NCI-H2227 (cell line): Measurements from ENCODE around the gene TRMU.

Source experiments
- DNase-seq: peaks from one replicate; lab custom pipeline; 2025; ENCODE audit not compliant: unreplicated experiment; lab: John Stamatoyannopoulos, UW

The TRMU gene

DNA sequence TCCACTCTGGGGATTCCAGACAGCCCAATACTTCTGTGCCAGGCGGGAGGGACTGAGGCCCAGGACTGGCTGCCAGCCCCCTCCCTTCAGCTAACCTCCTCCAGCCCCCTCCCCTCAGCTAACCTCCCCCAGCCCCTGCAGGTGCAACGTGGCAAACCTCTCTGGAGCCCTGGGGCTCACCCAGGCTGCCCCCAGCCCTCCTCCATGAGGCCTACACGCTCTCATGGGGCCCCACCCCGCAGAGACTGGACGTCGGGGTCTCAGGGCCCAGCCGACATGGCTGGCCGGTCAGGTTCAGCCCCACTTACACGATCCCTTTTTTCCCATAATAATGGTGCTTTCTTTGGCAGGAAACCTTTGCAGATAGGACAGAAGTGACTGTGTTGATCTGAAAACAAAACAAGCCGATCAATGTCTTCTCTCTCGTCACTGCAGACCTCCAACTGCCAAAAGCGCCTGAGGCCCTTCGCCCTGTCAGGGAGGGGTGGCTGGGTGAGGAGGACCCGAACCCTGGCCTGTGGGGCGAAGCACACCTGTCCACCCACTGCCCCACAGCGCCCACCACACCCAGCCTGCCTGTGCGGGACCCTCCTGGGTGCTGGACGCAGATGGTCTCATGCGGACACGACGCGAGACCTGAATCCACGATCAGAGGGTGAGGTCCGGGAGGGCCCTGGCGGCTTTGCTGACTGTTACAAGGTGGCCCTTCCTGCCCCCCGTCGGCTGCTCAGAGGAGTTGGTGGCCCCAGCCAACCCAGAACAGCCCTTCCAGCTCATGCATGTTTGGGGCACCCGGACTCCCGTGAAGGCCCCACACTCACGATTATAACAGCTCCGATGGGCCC is 33.6 kb downstream of the TRMU start:
- no peak for DNase-seq

DNA sequence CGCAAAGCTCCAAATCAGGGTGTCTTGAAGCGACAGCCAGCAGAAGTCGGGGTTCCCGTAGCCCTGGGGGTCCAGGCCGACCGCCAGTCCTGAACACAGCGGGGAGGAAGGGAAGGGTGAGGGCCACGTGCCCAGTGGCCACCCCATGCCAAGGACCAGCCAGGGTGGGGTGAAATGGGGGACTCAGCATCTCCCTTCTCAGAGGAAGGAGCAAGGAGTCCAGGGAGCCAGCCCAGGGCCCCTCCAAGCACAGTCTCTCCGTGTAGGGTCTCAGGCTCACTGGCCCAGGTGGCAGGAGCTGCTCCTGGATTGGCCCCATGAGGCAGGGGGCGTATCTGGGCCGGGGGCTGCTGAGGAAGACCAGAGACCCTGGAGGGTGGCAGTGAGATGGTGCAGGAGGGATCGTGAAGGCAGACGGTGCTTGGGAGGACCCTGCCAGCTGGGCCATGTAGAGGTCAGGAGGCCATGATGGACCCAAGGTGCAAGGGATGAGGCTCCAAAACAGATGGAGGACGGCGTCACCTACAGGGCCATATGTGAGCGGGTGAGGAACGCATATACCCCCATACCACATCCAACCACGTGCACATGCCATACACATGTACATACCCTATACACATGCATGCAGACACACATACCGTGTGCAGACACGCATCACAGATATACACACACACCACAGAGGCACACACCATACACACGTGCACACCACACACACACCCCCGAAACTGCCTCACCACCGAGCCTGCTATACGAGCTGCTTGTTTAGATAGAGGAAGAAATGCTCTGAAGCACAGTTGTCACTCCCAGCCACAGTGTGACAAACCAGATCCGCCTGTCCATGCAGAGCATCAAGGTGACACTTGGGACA is 34.4 kb downstream of the TRMU start:
- DNase-seq: no peak

DNA sequence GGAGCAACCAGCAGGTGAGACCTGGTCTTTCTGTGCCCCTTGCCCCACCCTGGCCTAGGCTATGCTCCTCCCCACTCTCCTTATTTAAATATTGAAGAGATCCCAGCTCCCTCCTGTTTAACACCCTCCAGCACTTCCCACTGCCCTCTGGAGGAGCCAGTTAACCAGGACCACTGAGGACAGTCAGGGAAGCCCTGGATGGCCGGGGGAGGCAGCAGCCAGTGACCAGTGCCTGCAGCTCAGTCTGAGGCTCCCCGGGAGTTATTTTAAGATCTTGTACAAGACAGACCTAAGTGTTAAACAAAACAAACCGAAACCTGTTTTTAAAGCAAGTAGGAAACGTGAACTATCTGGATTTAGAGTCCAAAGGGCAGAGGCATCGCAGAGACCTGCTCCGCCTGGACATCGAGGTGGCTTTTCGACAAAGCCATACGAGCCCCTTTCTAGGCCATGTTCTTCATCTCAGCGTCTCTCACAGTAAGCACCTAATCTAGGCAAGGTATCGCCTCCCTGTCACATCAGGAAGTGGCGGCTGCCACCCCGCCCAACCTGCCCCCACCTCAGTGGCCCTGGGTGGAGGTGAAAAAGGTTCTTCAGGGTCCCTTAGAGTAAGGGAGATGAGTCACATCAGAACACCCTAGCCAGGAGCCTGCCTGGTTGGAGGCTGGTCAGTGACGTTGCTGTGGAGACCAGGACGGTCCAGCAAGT is 35.2 kb downstream of the TRMU start:
- no peak for DNase-seq

DNA sequence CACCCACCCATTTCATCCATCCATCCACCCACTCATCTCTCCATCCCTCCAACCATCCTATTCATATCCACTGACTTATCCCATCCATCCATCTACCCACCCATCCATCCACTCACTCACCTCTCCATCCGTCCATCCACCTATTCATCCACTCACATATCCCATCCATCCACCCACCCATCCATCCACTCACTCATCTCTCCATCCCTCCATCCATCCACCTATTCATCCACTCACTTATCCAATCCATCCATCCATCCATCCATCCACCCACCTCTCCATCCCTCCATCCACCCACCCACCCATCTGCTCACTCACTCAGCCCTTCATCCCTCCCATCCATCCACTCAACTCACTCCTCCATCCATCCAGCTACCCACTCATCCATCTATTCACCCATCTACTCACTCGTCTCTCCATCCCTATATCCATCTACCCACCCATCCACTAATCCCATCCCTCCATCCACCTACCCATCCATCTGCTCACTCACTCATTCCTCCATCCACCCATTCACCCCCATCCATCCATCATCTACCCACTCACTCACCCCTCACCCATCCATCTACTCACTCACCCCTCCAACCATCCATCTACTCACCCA is 36.2 kb downstream of the TRMU start:
- no peak for DNase-seq

DNA sequence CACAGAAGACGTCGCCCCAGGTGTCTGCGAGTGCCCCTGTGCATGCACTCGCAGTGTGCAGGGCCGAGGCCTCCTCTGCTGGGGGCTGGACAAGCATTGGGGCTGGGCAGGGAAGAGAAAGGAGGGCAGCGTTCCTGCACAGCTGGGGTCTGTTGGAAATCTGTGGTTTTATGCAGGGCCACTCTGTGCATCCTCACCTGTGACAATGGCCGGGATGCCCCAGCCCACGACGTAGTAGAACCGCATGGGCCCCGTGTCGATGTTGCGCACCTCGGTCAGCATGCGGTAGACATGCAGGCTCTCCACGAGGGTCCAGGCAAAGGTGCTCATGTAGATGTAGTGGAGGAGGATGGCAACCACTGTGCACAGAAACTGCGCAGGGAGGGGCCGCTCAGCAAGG is 37.2 kb downstream of the TRMU start:
- DNase-seq: no peak

DNA sequence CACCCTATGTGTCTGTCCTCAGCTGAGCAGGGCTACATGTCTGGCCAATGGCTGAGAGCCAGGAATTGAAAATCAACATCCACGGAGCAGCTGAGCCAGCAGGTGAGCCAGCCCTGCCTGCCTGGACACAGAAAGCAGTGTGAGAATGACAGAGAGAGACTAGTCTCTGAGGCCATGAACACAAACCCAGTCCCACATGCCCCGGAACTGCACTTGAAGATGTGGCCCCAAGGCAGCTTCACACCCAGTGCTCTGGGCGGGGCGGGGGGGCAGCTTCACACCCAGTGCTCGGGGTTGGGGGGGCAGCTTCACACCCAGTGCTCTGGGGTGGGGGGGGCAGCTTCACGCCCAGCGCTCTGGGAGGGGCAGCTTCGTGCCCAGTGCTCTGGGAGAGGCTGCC is 37.6 kb downstream of the TRMU start:
- no peak for DNase-seq

DNA sequence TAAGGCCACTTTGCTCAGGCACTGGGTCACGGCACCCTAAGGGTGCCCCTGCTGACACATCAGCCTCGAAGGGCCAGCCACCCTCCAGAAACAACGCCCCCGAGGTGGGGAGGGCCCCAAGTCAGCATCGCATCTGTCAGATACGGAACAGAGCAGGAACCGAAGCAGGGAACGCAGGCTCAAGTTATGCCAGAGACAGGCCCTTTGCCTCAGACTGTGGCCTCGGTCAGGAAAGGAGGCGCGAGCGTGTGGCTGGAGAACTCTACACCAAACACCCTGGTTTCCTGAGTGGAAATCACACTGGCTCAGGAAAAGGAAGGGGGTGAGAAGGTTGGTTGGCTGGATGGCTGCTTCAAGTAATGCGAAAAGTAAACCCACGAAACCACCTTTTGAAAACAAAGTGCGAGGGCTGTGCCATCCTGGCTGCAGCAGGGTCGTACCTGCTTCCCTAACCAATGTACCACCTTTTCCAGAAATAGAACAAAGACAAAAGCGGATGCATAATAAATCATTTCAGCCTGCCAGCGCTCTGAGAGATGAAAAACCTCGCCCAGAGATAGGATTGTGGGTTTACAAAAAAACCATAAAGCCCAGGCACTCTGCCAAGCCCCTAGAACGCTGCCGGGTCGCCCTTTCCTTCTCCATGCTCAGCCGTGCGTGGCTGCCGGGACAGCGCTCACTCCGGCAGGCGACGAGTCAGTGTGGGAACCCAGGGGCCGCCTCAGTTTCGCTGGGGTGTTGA is 38.6 kb downstream of the TRMU start:
- no peak for DNase-seq

DNA sequence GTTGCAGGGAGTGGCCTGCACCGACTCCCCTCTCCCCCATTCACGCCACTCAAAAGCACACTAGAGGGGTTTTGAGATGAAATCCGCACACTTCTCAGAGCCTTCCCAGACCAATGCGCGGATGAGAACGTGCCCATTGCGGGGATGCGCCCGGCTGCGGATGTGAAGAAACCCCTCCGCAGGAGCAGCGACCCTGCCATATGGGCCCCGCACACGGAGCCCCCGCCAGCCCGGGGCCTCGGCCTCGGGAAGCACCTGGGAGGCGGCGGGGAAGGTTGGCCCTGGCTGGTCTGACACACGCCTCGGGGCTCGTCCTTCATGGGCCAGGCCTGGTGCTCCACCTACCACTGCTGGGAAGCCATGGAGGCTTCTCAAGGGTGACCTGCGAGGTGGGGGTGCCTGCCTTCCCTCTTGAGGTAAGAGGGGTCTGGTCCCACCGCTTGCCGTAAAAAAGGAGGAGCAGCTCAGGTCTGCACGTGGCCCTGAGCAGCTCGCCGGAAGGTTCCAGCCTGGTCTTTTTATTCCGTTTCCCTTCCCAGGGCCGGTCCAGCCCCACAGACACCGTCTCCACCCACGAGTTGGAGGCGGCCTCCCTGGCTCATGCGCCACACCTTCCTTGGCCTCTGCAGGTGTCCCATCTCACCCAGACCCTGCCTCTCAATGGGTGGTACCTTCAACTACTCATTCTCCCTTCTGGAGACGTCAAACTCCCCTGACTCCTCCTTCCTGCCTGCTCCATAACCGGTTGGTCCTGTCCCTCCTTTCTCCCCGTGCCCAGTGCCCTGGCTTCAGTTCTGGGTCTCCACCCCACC is 39.4 kb downstream of the TRMU start:
- DNase-seq: no peak

DNA sequence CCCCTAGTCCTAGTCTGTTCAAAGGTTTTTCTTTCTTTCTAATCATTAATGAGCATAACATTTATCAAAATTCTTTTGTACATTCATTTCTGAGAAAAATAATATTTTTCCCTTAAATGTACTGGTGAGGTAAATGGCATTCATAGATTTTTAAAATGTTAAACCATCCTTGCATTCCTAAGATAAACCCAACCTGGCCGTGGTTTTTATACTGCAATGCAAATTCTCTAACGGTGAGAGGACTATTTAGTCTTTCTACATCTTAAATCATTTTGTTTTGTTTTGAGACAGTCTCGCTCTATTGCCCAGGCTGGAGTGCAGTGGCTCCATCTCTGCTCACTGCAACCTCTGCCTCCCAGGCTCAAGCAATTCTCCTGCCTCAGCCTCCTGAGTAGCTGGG is 40.6 kb downstream of the TRMU start:
- DNase-seq: no peak

DNA sequence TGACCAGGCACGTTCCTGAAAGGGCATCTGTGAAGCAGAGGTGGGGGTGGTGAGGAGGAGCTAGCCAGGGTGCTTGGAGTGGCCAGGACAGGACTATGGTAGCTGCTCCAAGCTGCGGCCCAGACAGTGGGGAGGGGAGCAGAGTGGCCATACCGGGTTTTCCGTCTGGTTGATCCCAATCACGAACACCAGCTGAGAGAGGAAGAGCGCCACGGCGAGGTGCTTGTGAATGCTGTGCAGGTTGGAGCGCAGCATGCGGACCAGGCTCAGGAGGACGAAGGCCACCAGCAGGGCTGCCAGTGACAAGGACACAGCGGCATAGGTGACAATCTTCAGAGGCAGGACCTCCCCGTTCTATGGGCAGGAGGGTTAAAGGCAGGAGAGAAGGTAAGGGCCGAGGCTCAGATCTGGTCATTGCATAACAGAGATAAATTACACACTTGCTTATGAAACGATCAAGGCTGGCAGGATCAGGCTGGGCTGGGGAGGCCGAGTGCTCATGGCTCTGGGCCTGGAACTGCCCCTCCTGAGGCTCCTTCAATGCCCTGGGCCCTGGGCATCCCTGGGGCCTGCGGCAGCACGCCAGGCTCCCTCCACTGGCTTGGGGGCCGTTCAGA is 41.5 kb downstream of the TRMU start:
- no peak for DNase-seq

DNA sequence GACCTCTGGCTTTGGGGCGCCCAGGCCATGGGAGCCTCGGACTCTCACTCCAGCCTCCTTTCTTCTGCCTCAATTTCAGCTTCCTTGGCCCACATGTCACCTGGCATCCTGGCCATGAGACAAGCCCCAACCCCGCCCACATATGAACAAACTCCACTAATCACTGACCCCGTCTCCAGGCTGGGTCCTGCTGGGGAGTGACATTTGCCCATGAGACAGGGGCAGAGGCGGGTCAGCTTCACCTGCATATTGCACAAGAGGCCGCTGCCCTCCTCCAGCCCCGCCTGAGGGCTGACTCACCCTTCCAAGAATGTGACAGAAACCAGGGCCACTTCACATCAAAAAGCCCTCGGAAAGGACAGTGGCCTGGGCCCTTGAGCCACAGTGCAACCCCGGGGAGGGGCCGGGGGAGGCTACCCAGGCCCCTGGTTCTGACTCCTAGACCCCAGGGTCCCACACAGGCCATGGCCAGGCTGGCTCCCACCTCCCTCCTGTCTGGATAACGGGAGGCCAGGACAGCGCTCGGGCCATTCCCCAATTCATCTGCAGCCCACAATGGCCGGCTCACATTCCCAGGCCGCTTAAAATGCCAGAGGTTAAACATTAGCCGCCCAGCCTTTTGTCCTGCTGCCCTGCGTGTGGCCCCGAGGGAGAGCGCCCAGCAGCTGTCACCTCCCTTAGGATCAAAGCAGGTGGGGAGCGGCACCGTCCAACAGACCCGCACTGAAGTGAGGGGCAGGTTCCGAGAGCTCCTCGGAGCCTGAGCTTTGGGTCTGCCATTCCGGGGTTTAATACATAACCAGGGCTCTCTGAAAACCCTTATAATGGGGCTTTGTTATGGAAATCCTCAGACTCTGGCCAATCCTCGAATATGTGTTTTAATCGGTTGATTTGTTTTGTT is 42.3 kb downstream of the TRMU start:
- no peak for DNase-seq

DNA sequence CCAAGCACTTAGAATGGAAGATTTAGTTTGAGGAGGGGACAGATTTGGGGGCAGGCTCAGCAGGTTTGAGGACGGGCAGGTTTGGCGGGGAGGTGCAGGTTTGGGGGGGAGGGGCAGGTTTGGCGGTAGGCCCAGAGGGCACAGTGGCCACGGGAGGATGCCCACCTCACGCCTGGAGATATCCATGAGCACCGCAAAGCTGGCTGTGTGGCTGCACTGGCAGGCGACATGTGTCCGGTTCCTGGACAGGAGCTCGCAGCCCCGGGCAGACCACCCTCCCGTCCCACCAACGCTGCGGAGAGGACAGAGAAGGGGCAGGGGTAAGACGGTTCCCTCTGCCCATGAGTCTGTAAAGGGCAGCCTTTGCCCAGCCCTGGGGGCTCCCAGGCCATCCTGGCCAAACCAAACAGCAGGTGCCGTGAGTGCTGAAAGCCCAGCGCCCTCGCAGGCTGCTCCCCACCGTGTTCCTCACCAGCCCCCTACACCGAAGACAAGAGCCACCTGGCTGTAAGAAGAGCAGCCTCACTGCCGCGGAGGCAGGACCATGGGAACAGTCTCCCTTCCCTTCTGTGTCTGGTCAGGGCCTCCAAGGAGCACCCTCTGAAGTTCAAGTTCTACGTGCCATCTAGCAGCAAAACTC is 43.0 kb downstream of the TRMU start:
- DNase-seq: no peak

DNA sequence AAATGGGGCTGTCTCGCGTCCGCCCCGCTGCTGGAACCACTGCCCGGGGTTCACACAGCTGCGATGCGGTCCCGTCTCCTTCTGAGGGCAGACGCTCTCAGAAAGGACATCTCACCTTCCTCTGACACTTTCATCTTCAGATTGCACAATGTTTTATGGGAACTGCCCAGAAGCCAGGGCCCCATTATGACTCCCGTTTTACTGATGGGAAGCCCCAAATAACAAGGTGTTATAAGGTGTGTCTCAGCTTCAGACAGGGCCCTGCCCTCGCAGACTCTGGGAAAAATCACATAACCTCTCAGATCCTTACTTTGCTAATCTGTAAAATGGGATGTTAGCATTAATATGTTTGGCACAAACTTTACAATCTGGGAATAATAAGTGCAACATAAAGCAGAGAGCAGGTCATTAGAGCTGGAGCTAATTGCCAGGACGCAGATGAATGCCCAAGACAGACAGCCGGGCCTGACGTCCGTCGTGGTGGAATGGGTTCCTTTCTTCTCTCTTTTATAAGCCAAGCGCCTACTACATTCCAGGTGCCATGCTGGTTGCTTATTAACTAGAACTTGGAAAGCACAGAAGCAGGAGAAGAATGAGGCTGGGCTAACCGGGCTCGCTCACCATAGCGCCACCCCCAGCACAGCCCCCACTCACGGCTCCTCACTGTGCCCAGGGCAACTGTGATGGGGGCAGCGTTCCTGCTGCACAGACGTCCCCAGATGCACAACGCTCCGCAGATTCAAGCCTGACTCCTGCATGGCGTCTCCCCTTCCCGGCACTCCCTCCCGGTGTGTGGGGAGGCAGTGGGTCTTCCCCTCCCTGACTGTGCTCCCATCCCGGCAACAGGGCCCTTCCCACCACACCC is 43.8 kb downstream of the TRMU start:
- no peak for DNase-seq

DNA sequence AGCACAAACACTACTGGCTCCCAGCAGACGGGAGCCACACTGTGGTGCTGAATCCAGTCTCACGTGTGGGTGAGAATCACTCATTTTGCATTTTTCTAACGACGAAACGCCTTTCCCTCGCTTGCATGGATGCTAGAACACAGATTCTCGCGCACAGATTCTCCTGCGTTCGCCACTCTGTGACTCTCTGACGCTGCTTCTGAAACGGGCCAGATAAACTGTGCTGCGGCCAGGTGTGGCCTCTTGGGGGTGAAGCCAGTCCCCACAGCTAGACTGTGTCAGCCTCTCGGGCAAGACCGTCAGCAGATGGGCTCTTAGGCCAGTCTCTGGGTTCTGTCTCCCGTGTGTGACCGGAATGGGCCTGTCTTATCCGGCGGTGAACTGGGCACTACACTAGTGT is 44.6 kb downstream of the TRMU start:
- DNase-seq: no peak

DNA sequence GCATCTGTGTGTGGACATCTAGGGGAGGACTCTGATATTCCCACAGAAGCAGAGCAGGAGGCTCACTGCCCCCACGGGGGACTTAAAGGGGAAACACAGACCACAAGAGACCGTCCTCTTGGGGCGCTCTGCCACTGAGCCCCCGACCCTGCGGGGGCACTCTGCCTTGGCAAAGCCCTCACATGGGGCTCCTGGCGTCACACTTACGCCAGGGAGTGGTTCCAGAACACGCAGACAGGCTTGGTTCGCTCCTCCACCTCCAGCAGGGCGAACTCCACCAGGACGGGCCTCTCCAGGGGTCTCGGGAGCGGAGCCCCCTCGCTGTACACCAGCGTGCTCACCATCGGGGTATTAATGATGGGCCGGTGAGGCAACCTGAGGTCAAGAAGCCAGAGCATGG is 45.1 kb downstream of the TRMU start:
- no peak for DNase-seq

DNA sequence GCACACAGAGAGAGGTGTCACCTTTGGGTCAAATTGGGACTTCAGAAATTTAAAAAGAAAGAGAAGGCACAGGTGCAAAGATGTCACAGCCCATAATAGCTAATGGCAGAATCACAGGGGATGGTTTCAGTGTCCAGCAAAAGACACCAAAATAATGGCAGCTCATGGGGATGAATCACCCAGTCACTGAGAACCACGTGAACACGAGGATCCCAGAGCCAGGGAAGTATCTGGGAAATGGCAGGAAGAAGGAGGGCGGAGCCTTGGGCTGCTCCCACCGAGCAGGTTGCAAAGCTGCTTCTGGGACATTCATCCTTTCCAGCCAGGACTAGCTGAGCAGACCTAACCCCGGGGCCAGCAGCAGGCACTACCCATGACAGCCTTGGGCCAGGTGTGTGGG is 45.6 kb downstream of the TRMU start:
- no peak for DNase-seq

DNA sequence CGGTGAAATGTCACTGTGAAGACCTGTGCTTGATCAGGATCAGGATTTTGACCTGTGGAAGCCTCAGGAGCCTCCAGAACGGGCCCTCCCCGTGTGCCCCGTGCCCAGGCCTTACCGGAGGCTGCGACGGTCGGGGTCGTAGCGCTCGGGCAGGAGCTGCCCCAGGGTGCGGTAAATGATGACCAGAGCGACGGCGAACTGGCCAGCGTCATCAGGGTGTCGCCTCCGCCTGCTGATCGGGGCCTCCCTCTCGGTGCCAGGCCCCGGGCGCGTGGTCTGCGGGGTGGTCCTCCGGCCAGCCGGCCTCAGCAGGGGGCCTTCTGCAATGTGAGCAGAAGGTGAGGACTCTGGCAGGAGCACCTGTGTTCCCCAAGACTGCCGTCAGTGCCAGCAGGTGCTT is 46.2 kb downstream of the TRMU start:
- no peak for DNase-seq
